Femur (tissue), 1 donor: ENCODE data around the gene TRIM52.

Experiments used
- DNase-seq: peaks from one replicate; pipeline ENCODE4 v3.0.0-alpha.2; 2017

The TRIM52 gene

DNA sequence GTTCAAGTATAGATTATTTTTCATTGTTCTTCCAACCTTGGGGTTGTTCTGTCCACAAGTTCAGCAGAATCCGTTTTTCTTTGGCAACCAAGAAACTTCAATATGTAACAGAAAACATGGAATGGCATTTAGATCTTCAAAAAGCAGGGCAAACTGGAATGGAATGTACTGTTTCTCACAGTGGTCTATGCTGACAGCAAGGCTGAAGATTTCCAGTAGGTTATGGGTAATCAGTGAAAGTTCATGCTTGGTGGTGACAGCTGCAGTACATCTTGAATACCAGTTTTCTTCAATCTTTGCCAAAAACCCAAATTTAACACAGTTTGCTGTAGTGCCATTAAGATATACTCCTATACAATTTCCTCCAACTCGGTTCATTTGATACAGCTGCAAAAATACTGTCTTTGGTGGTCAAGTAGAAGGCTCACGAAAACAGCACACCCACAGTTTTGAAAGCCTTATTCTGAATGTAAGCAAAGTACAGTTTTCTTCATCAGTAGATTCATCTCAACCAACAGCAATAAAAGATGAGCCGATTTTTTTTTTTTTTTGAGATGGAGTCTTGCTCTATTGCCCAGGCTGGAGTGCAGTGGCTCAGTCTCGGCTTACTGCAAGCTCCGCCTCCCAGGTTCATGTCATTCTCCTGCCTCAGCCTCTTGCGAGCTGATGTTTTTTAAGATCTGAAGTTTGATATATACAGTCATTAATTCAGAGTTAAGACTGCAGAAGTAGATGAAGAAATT, 4.9 kb downstream of the TRIM52 start:
- DNase-seq = no peak

GRCh38 chr5:181255276-181255675, 5.7 kb downstream of the TRIM52 start:
- no peak for DNase-seq

- no peak for DNase-seq
These were observed 12.7 kb downstream of the TRIM52 start for GRCh38 chr5:181248277-181248676.

DNA sequence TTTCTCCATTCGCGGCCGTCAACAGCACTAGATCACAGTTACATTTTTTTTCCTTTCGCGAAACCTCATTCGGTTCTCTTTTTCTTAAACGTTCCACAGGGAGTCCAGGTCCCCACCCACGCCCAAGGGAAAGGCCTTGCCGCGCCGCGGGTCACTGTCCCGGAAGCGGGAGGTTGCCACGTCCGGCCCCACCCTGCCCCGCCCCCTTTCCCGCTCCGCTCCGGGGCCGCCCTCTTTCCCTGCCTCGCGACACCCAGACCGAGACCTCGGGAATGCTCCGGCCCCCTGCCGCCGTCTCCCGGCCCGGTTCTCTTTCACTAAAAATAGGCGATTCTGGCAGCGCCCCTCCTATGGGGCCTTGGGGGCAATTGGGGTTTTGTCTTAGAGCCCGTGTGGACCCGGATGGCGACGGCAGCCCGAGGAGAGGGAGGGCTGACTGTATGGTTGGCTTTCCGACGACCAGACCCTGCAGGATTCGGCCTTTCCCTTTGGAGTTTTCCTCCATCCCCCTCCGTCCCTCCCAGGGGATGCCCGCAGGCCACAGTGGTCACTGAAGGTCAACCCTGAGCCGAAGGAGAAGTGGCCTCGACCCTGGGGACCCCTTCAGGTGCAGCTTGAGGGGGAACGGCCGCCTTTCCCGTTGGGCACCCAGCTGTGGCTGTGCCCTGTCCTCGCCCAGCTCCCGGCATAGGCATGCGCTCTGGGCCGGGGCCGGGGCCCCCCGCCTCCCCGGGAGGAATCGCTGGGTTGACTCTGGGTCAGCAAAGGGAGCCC, 14.5 kb downstream of the TRIM52 start:
- DNase-seq = peak; percentile 95

- DNase-seq = no peak
These were observed 15.3 kb downstream of the TRIM52 start for GRCh38 chr5:181245427-181246275.

- peak; percentile 95 for DNase-seq
These were observed 17.2 kb downstream of the TRIM52 start, which contains the start of gene RACK1 for GRCh38 chr5:181243564-181244343. Gene RACK1 (minus strand): TSS chr5:181243906. CDS start chr5:181243800, 106 bp downstream.

- DNase-seq = no peak
These were observed 17.9 kb downstream of the TRIM52 start for GRCh38 chr5:181243018-181243563.

DNA sequence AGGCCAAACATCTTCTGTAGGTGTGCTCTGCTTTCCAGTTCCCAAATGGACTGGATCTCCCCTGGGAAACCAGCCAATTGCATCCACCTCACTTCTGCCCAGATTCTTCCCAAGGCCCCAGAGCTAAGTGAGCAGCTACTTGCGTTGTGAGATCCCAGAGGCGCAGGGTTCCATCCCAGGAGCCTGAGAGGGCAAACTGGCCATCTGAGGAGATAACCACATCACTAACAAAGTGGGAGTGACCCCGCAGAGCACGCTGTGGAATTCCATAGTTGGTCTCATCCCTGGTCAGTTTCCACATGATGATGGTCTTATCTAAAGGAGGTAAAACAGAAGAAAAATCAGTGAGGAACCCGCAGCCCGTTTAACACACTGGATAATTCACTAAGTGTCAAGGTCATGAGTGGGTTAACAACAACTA, 18.9 kb downstream of the TRIM52 start:
- no peak for DNase-seq

- no peak for DNase-seq
These were observed 19.5 kb downstream of the TRIM52 start for GRCh38 chr5:181241393-181241975.

DNA sequence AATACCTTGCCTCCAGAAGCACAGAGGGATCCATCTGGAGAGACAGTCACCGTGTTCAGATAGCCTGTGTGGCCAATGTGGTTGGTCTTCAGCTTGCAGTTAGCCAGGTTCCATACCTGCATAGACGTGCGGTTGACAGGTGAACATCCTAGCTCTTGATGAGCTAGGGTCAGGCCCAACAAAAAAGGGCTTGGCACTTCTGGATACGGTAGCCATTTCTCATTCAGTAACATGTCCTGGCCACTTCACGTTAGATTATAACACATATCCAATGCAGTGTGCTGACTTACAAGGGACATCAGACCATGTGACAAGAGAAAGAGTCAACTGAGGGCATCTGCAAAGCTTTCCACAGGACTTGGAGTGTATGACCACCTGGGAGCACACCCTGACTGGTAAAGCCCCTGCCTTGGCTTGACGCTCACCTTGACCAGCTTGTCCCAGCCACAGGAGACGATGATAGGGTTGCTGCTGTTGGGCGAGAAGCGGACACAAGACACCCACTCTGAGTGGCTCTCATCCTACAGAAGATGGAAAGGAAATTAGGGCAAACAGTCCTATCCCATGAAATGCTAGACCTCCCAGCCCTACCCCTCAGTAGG, 21.8 kb downstream of the TRIM52 start:
- DNase-seq = no peak

GRCh38 chr5:181237729-181238385, 23.1 kb downstream of the TRIM52 start:
- no peak for DNase-seq

GRCh38 chr5:181236954-181237641, 23.8 kb downstream of the TRIM52 start:
- no peak for DNase-seq

DNA sequence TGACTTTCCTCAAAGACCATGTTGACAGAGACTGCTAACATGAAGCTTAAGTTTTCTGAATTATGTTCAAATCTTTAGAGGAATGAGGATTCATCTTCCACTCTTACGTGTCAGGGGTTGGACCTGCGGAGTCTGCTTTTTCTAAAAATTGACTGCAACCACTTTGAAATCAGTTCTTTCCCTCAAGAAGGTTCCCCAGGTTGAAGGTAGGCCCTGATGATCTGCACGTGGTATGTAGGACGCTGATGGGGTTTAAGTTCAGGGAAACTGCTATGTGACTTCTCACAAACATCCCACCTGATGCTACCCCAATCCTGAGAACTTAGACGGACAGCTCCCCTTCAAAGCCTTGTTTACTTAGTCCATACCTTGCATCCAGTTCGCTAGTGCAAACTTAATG, 24.5 kb downstream of the TRIM52 start:
- DNase-seq = no peak

- DNase-seq = no peak
These were observed 25.1 kb downstream of the TRIM52 start for GRCh38 chr5:181235689-181236366.

DNA sequence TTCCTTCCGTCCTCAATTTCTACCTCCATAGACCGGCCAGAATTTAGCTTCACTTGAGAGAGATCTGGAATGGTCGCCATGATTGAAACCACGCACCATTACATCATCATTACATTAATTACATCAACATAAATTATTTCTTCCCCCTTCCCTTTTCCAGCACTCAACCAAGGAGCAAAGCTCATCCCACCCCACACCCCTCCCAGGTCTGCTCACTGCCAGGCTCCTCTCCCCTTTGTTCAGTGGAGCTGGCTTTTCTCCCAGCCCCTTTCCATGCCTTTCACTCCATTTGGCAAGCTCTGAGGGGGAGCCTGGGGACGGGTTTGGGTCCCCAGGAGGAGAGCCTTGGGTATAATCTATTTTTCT, 25.6 kb downstream of the TRIM52 start:
- no peak for DNase-seq

GRCh38 chr5:181234455-181235306, 26.3 kb downstream of the TRIM52 start:
- no peak for DNase-seq

DNA sequence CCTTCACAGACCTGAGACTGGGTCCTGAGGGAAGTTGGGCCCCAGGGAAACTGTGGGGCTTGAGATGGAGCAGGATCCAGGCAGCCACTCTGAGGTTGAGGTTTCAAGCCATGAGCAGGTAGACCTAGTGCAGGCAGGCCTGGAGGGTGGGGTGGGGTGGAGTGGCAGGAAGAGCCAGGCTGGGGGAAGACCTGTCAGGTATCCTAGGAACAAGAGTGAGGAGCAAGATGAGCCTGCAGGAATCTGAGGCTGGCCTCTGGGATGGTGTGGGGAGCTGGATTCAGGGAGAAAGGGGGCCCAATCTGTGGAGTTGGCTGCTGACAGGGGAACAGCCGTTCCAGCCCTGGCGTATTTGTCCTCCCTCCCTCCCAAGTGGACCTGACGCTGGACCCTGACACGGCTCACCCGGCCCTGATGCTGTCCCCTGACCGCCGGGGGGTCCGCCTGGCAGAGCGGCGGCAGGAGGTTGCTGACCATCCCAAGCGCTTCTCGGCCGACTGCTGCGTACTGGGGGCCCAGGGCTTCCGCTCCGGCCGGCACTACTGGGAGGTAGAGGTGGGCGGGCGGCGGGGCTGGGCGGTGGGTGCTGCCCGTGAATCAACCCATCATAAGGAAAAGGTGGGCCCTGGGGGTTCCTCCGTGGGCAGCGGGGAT, 27.0 kb downstream of the TRIM52 start:
- DNase-seq = no peak
